ENCODE data around the gene RASA3. TPM values are rescaled to one million over a fixed set of nuclear protein-coding genes. Genes with fewer than 3 reads are reported as not detected.

Gene RASA3
- total RNA-seq, 1 experiment from 2014 or later = 10.0 TPM

GRCh38 chr13:114027826-114028225 lies 104.6 kb downstream of the RASA3 start:
- no TSS peak for BruUV-seq (replicated peaks)
- TF ChIP-seq CTCF (conservative IDR thresholded peaks at IDR 0.05) (no peak), EZH2 (IDR thresholded peaks at IDR 0.05; ENCODE audit: low read depth) (no peak)
- no peaks in the 10 kb centered on the region for H4K20me1 ChIP-seq (ENCODE audit: insufficient read depth)
- no peaks in the 10 kb centered on the region for H3K79me2 ChIP-seq (ENCODE audit: low read depth)
- H3K4me3 ChIP-seq = no peak overlapping the region
- H3K4me2 ChIP-seq = no peak overlapping the region
- DNase-seq = no peak
- H2AFZ ChIP-seq = no peak overlapping the region
- H3K4me1 ChIP-seq (replicated peaks; ENCODE audit: insufficient read depth) = no peaks in the 10 kb centered on the region
- no peak overlapping the region for H3K27ac ChIP-seq
- no peaks in the 10 kb centered on the region for H3K9me3 ChIP-seq (ENCODE audit: insufficient read depth, low read depth)
- H3K36me3 ChIP-seq (ENCODE audit: low read depth) = no peaks in the 10 kb centered on the region
- intact Hi-C loops (cut with micrococcal nuclease; ENCODE audit: unreplicated experiment) = no loop called here
- no peaks in the 10 kb centered on the region for H3K9me2 ChIP-seq (ENCODE audit: insufficient read depth)
- ChIA-PET CTCF (no interaction called here), POLR2A (ENCODE audit: unreplicated experiment) (no interaction called here)
- H3F3A ChIP-seq (ENCODE audit: insufficient read depth, low read depth) = peaks cover 11% of the 10 kb centered on the region; the same call in 1 of the 2 replicates
- H3K27me3 ChIP-seq (ENCODE audit: insufficient read depth, low read depth) = no peaks in the 10 kb centered on the region

GRCh38 chr13:114027046-114027715 lies 105.2 kb downstream of the RASA3 start:
- Histone ChIP-seq H3K27me3 (ENCODE audit: insufficient read depth, low read depth) (no peaks in the 10 kb centered on the region), H3K27ac (no peak overlapping the region), H3K36me3 (ENCODE audit: low read depth) (no peaks in the 10 kb centered on the region), H3F3A (ENCODE audit: insufficient read depth, low read depth) (peaks cover 11% of the 10 kb centered on the region; the same call in 1 of the 2 replicates), H3K9me2 (ENCODE audit: insufficient read depth) (no peaks in the 10 kb centered on the region), H2AFZ (no peak overlapping the region), H3K4me3 (no peak overlapping the region), H4K20me1 (ENCODE audit: insufficient read depth) (no peaks in the 10 kb centered on the region), H3K4me2 (no peak overlapping the region), H3K79me2 (ENCODE audit: low read depth) (no peaks in the 10 kb centered on the region), H3K4me1 (replicated peaks; ENCODE audit: insufficient read depth) (no peaks in the 10 kb centered on the region), H3K9me3 (ENCODE audit: insufficient read depth, low read depth) (no peaks in the 10 kb centered on the region)
- BruUV-seq (replicated peaks) = no TSS peak
- no peak for DNase-seq
- CTCF ChIA-PET = no interaction called here
- intact Hi-C loops (cut with micrococcal nuclease; ENCODE audit: unreplicated experiment) = no loop called here
- no peak for TF ChIP-seq EZH2 (IDR thresholded peaks at IDR 0.05; ENCODE audit: low read depth)
- no peak for TF ChIP-seq CTCF (conservative IDR thresholded peaks at IDR 0.05)
- POLR2A ChIA-PET (ENCODE audit: unreplicated experiment) = no interaction called here

GRCh38 chr13:114026481-114026880 lies 105.9 kb downstream of the RASA3 start:
- ChIA-PET CTCF (no interaction called here), POLR2A (ENCODE audit: unreplicated experiment) (interaction anchor here (0.5 kb wide), 1 partner anchor 52 kb away, joined by 5 read pairs; no protein-coding TSS in a partner anchor)
- Histone ChIP-seq H2AFZ (no peak overlapping the region), H4K20me1 (ENCODE audit: insufficient read depth) (no peaks in the 10 kb centered on the region), H3K27me3 (ENCODE audit: insufficient read depth, low read depth) (no peaks in the 10 kb centered on the region), H3K4me1 (replicated peaks; ENCODE audit: insufficient read depth) (no peaks in the 10 kb centered on the region), H3K9me2 (ENCODE audit: insufficient read depth) (no peaks in the 10 kb centered on the region), H3K9me3 (ENCODE audit: insufficient read depth, low read depth) (no peaks in the 10 kb centered on the region), H3K27ac (no peak overlapping the region), H3K79me2 (ENCODE audit: low read depth) (no peaks in the 10 kb centered on the region), H3K4me3 (no peak overlapping the region), H3K36me3 (ENCODE audit: low read depth) (no peaks in the 10 kb centered on the region), H3F3A (ENCODE audit: insufficient read depth, low read depth) (peaks cover 8% of the 10 kb centered on the region; the same call in 1 of the 2 replicates), H3K4me2 (no peak overlapping the region)
- DNase-seq = no peak
- BruUV-seq (replicated peaks) = no TSS peak
- intact Hi-C loops (cut with micrococcal nuclease; ENCODE audit: unreplicated experiment) = no loop called here
- no peak for TF ChIP-seq CTCF (conservative IDR thresholded peaks at IDR 0.05)
- TF ChIP-seq EZH2 (IDR thresholded peaks at IDR 0.05; ENCODE audit: low read depth) = no peak
